ENCODE results near the gene CCDC88A.
A peak's percentile ranks its signal among the peaks of the same experiment; 100 is the strongest.

The CCDC88A gene

GRCh38 chr2:55420439-55420725 lies 726 bp upstream of the CCDC88A start:
- DNase-seq (ENCODE audit: low spot score) = no peak
- no peak for TF ChIP-seq CTCF (IDR thresholded peaks at IDR 0.05; ENCODE audit: extremely low read depth, missing control alignments)

- TF ChIP-seq CTCF (IDR thresholded peaks at IDR 0.05; ENCODE audit: extremely low read depth, missing control alignments) = no peak
- DNase-seq (ENCODE audit: low spot score) = peak; percentile 26
These were observed 400 bp downstream of the CCDC88A start for GRCh38 chr2:55419233-55419678.

GRCh38 chr2:55418512-55419232 lies 984 bp downstream of the CCDC88A start:
- no peak for TF ChIP-seq CTCF (IDR thresholded peaks at IDR 0.05; ENCODE audit: extremely low read depth, missing control alignments)
- peak; percentile 16 for DNase-seq (ENCODE audit: low spot score)

- no peak for DNase-seq (ENCODE audit: low spot score)
These were observed 1.6 kb downstream of the CCDC88A start for GRCh38 chr2:55418072-55418471.

GRCh38 chr2:55416786-55417568 lies 2.7 kb downstream of the CCDC88A start:
- DNase-seq (ENCODE audit: low spot score) = no peak
- TF ChIP-seq CTCF (IDR thresholded peaks at IDR 0.05; ENCODE audit: extremely low read depth, missing control alignments) = no peak

More at GRCh38 chr2:55418072-55418471, 1.6 kb downstream of the CCDC88A start:
- TF ChIP-seq CTCF (IDR thresholded peaks at IDR 0.05; ENCODE audit: extremely low read depth, missing control alignments) = no peak

- TF ChIP-seq CTCF (IDR thresholded peaks at IDR 0.05; ENCODE audit: extremely low read depth, missing control alignments) = no peak
- no peak for DNase-seq (ENCODE audit: low spot score)
These were observed 4.4 kb downstream of the CCDC88A start for GRCh38 chr2:55415300-55415699.

Measured in GM20000 (cell line).